ENCODE data around the gene TUB.

DNA sequence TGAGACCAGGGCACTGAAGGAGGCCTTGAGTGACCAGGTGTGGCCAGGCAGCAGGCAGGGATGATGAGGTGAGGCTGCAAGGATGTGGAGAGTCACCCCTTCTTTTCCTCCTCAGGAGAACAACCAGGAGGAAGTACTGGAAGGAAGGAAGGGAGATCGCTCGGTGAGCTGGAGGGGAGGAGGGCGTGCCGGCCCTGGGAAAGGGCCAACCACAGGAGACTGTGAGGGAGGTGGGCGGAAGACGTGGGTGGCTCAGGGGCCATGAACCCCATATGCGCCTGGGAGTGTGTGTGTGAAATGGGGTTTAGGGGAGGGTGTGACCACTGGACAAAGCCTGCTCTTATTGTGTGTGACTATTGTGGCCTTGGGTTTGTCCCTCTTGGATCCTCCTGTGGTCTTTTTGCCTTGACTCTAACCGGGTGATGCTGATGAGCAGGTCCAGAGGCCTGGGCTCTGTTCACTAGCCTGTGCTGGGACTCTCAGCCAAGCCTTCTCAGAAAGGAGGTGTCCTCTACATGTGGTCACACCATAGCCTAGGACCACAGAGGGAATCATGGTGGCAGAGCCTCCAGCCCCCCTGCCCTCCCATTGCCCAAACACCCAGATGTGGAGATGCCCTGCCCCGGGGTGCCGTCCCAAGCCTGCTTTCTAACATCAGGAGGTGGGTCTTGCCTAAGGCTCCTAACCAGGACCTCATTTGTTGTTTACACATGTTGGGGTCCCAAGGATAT, 41.3 kb upstream of the TUB start:
- TF ChIP-seq POLR2A (IDR thresholded peaks at IDR 0.05) (no peak), CTCF (IDR thresholded peaks at IDR 0.05) (no peak), EP300 (IDR thresholded peaks at IDR 0.05) (no peak)
